HG03432 (cell line): ENCODE results near the gene BRAF.
A peak's percentile ranks its signal among the peaks of the same experiment; 100 is the strongest.
"Not testable (repeated sequence)": the region's sequence is repeated elsewhere in the genome, so short reads cannot be mapped to it uniquely, and the experiment has no call there.

Experiments used
- ATAC-seq: cut with Tn5 transposase; IDR thresholded peaks from one replicate; pipeline ENCODE4 v1.9.1; 2021; ENCODE audit warnings: mild to moderate bottlenecking, moderate library complexity; ENCODE audit not compliant: unreplicated experiment

BRAF gene

GRCh38 chr7:140920745-140921144 is 4.0 kb downstream of the BRAF start:
- no peak for ATAC-seq

GRCh38 chr7:140918236-140918635 is 6.5 kb downstream of the BRAF start:
- no peak for ATAC-seq

GRCh38 chr7:140917258-140917657 is 7.5 kb downstream of the BRAF start:
- ATAC-seq = no peak

DNA sequence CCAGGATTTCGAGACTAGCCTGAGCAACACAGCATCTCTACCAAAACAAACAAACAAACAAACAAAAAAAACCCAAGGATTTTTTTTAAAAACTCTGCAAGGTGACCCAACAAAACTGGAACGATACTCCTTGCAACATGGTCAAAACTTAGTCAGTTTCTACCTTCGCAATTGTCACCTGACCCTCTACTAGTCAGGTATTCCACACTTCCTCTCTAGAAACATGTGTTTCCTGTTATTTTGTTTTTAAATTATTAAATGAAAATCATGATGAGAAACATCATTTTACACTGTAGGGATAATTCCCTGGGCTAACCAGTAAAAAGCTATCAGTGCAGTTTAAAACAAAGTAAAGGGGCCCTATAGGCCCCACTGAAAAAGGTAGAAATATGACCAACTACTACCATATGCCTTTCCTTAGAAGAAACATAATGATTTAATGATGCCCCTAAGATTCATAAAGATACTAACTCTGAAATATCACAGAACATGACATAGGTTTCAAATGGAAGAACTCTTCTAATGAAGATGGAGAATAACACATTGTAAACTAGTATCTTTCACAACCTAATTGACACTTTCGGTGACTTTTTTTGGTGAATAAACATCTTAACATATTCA is 8.7 kb downstream of the BRAF start:
- ATAC-seq = no peak

DNA sequence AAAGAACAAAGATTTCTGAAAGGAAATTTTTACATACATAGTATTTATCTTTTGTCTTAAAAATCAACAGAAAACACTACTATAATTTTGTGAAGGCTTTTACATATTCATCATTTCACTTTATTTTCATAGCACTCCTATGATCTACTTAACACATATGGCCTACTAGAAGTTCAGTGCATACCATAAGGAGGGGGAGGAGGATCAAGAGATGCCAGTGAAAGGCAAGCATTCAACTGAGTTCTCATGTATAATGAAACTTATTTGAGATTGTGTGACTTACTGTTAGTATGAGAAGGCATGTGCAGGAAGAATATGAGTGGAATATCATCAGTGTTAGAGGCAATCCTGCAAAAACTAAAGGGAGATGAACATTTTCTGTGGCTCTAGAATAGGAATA is 10.6 kb downstream of the BRAF start:
- ATAC-seq = no peak

DNA sequence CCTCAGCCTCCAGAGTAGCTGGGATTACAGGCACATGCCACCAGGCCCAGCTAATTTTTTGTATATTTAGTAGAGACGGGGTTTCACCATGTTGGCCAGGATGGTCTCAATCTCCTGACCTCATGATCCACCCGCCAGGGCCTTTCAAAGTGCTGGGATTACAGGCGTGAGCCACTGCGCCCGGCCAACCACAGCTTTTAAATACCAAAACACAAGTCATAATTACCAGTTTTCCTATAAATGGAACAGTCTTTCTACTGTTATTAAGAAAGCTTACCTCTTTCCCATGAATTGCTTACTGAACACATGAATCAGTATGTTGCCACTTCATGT is 11.2 kb downstream of the BRAF start:
- not testable (repeated sequence) for ATAC-seq

GRCh38 chr7:140911746-140912145 is 13.0 kb downstream of the BRAF start:
- ATAC-seq = no peak

- ATAC-seq = no peak
Observed at GRCh38 chr7:140909476-140910161, 15.1 kb downstream of the BRAF start.

- ATAC-seq = no peak
Observed at GRCh38 chr7:140908361-140908760, 16.4 kb downstream of the BRAF start.

DNA sequence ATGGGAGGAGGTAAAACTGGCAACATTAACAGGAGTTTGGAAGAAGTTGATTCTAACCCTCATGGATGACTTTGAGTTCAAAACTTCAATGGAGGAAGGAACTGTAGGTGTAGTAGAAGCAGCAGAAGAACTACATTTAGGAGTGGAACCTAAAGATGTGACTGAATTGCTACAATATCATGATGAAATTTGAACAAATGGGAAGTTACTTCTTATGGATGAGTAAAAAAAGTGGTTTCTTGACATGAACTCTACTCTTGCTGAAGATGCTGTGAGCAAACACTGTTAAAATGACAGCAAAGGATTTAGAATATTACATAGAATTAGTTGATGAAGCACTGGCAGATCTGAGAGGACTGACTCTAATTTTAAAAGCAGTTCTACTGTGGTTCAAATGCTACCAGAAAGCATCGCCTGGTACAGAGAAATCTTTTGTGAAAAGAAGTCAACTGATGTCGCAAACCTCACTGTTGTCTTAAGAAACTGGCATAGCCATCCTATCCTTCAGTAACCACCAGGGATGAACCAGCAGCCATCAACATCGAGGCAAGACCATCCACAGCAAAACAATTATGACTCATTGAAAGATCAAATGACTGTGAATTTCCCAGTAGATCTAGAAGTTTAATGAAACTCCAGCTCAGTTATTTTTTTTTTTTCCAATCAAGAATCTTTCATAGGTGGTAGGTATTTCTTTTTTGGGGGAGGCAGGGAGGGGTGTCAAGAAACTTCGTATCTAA is 20.8 kb downstream of the BRAF start:
- ATAC-seq = no peak

GRCh38 chr7:140902303-140902953 is 22.3 kb downstream of the BRAF start:
- peak; percentile 74 for ATAC-seq

- no peak for ATAC-seq
Observed at GRCh38 chr7:140901941-140902302, 22.8 kb downstream of the BRAF start.

GRCh38 chr7:140899883-140900282 is 24.8 kb downstream of the BRAF start:
- ATAC-seq = no peak

- no peak for ATAC-seq
Observed at GRCh38 chr7:140898786-140899536, 25.8 kb downstream of the BRAF start.

DNA sequence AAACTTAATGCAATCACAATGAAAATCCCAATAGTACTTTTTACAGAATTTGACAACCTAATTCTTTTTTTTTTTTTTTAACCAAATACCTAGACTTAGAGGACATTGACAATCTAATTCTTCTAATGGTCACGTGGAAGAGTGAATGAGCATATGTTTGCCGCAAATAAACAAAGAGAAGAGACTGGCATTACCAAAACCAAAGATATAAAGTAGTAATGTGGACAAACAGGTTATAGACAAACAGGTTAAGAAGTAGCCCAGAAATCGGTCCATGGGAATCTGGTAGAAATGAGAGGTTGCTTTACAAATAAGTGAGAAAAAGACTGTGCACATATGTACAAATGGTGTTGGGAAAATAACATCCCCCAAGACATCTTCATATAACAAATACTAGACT is 27.7 kb downstream of the BRAF start:
- no peak for ATAC-seq

DNA sequence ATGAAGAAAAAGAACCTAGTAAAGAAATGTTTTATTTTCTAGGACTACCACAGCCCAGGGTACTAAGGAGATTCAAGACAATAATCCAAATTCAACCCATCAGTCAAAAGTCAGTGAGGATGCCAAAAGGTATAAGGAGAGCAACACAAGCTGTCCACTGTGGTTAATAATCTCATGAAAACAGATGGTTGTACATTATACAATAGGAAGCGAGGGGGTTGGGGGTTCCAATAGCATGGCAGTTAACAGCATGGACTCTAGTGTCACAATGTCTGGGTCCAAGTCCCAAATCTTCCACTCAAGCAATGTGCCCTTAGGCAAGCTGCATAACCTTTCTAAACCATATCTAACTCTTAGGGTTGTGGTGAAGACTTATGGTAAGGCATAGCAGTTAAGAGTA is 35.1 kb downstream of the BRAF start:
- no peak for ATAC-seq

GRCh38 chr7:140889150-140889549 is 35.6 kb downstream of the BRAF start:
- no peak for ATAC-seq

- ATAC-seq = no peak
Observed at GRCh38 chr7:140888087-140888486, 36.6 kb downstream of the BRAF start.

GRCh38 chr7:140885735-140886334 is 38.9 kb downstream of the BRAF start:
- ATAC-seq = no peak

DNA sequence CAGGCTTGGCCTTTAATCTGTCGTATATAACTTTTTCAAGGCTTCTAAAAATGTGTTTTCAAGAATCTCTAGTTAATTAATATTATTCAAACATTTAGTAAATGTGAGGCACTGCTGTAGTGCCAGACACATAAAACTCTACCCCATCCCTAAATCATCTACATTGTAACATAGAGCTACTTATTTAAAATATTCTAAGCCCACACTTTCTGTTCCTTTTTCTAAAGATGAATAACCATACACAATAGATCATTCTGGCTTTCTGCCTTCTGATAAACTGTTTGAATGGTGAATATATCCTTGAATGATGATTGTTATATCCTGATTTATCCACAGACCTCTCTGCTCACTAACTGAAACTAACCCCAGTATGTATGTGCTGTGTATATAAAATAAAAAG is 41.4 kb downstream of the BRAF start:
- ATAC-seq = no peak

DNA sequence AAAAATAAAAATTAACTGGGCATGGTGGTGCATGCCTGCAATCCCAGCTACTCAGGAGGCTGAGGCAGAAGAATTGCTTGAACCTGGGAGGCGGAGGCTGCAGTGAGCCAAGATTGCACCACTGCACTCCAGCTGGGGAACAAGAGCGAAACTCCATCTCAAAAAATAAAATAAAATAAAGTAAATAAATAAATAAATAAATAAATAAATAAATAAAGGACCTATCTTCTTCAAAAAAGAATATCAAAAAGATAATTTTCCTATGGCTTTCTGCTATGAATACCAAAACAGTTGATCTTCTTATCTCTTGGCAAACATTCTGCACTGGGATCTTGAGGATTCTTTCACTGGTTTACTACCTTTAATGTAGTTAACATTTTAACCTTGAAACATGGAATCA is 41.9 kb downstream of the BRAF start:
- ATAC-seq = not testable (repeated sequence)
